Astrocyte of the cerebellum (primary cell): ENCODE data around the gene TENM3.

Experiments
- DNase-seq: peaks from one replicate; pipeline ENCODE4 v3.0.0-alpha.2; 2011; ENCODE audit warnings: low read depth
- H3K4me3 ChIP-seq: 2 replicates; pipeline ENCODE4 v1.5.1; 2011; ENCODE audit warnings: mild to moderate bottlenecking, low read depth, low read length, moderate library complexity
- in situ Hi-C: cut with HindIII; loops from 2 replicates; pipeline ENCODE4 v1.10.0; 2017; ENCODE audit warnings: low sequenced_read_pairs
- TF ChIP-seq, protein P1 (sequence below): IDR thresholded peaks from 2 replicates; pipeline ENCODE4 v1.5.1; 2012; ENCODE audit warnings: low read length, low read depth, moderate library complexity, mild to moderate bottlenecking; ENCODE audit errors: missing control alignments

Gene TENM3

DNA sequence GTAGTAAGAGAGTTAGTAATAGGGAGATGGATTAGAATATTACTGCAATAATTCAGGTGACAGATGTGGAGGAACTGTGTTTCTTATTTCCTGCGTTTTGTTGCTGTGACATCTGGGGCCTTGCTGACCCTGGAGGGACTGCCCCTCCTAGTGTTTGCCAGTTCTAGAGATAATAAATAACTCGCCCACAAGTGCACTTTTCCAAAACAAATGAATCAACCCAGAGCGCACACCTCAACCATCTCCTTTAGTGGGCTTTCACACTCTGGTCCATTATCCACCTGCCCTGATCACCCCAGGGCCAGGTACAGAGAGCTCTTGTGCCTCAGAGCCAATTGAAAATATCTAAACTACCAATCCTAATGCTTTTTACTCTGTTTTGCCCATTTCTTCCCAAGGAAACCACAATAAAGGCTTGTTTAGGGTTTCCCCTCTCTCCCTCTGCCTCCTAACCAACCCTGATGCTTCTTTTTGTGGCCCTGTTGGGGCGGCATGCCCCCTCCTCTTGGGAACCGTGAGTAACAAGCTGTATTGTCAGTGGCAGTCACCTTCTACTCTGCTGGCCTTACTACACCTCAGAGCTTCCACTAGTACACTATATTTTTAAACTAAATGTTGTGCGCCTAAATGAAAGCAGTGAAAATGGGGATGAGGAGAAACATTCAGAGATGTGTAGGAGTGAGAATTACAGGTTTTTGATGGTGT is 270.5 kb downstream of the TENM3 start:
- in situ Hi-C loops, result no loop called here
- H3K4me3 ChIP-seq, result no peak overlapping the region
- TF ChIP-seq, protein P1, sequence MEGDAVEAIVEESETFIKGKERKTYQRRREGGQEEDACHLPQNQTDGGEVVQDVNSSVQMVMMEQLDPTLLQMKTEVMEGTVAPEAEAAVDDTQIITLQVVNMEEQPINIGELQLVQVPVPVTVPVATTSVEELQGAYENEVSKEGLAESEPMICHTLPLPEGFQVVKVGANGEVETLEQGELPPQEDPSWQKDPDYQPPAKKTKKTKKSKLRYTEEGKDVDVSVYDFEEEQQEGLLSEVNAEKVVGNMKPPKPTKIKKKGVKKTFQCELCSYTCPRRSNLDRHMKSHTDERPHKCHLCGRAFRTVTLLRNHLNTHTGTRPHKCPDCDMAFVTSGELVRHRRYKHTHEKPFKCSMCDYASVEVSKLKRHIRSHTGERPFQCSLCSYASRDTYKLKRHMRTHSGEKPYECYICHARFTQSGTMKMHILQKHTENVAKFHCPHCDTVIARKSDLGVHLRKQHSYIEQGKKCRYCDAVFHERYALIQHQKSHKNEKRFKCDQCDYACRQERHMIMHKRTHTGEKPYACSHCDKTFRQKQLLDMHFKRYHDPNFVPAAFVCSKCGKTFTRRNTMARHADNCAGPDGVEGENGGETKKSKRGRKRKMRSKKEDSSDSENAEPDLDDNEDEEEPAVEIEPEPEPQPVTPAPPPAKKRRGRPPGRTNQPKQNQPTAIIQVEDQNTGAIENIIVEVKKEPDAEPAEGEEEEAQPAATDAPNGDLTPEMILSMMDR, result no peak
- DNase-seq, result no peak

DNA sequence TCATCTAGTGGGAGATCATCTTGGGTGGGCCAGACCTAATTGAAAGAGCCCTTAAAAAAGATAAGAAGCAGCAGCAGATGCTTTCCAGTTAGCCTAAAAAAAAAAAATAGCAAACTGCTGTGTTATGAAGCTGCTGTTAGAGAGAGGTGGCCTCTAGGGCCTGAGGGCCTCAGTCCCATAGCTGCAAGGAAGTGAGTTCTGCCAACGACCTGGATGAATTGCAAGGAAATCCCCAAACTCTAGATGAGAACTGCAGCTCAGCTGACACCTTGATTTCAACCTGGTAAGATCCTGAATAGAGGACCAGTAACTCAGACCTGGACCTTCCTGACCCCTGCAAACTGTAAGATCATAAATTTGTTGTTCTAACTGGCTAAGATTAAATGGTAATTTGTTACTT is 275.2 kb downstream of the TENM3 start:
- in situ Hi-C loops, result no loop called here
- TF ChIP-seq, protein P1, result no peak
- no peak overlapping the region for H3K4me3 ChIP-seq
- DNase-seq, result no peak

DNA sequence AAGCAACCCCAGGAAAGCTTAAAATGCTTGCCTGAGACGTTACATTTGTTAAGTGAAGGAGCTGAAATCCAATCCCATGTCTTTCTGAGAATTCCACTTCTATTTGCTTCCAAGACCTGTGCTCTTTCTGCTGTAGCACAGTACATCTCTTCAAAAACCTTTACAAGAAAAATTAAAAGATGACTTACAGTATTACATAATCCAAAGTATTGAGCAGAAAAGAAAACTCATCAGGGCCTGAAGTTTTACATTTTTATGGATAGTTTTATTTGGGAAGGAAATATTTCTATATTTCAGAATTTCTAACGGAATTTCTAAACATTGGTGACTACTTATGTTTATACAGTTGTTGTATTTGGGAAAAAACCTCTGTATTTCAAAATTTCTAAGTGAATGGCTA is 276.3 kb downstream of the TENM3 start:
- H3K4me3 ChIP-seq, result no peak overlapping the region
- no peak for DNase-seq
- in situ Hi-C loops, result no loop called here
- TF ChIP-seq, protein P1, result no peak

DNA sequence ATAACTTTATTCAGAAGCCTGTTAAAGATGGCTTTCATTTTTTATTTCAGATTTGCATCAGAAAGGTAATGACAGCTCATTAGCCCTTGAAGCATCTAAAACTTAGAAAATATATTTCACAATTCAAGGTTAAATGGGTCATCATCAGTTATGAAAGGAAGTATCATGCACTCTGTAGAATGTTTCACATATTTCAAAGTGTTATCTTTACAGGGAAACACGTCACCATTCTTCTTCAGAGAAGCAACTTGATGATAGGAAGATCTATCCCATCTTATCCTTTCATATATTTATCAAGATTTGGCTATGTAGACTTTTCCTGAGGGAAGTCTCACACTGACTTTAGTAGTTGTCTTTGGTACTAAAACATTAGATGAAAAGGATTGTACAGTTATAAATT is 277.8 kb downstream of the TENM3 start:
- in situ Hi-C loops, result no loop called here
- TF ChIP-seq, protein P1, result no peak
- H3K4me3 ChIP-seq, result no peak overlapping the region
- DNase-seq, result no peak

DNA sequence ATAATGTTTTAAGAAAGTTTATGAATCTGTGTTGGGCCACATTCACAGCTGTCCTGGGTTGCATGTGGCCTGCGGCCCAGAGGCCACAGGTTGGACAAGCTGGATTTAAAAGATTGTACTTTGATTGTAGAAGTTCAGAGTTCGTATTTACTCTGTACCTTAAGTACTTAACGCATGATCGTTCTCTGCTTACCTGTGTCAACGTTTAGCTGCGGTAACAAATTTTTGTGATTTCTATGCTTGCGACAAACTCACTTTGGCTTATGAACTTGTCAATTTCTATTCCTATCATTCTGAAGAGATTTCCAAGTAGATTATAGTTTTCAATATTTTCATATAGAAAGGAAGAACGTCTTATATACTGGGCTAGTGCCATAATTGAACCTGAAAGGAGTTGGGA is 285.6 kb downstream of the TENM3 start:
- no peak overlapping the region for H3K4me3 ChIP-seq
- TF ChIP-seq, protein P1, result no peak
- no peak for DNase-seq
- in situ Hi-C loops, result no loop called here

DNA sequence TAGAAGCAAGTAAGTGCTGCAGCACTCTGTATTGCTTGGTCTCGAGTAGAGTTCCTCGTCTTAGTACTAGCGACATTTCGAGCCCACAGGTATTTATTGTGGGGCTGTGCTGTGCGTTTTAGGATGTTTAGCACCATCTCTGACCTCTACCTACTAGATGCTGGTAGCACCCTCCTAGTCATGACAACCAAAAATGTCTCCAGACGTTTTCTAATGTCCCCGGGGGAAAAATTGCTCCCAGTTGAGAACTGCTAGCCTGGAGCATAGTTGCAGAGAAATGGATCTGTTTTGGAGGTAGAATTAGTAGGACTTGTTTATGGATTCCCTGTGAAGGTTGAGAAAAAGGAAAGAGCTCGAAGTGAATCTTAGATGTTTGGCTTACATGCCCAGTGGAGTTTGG is 287.2 kb downstream of the TENM3 start:
- TF ChIP-seq, protein P1, result no peak
- in situ Hi-C loops, result no loop called here

More for the DNA sequence above, 287.2 kb downstream of the TENM3 start:
- H3K4me3 ChIP-seq, result no peak overlapping the region
- no peak for DNase-seq
